ENCODE data around the gene CSE1L.

GRCh38 chr20:49043000-49043399 is 3.1 kb upstream of the CSE1L start:
- TF ChIP-seq FOXM1 (IDR thresholded peaks at IDR 0.05; ENCODE audit: borderline replicate concordance) = no peak
- TF ChIP-seq SUZ12 (IDR thresholded peaks at IDR 0.05) = no peak
- TF ChIP-seq ELF4 (IDR thresholded peaks at IDR 0.05) = no peak

Measured in HEK293T (cell line).